PFSK-1 (cell line): Measurements from ENCODE around the gene PRKAR1A.

Experiments used
- FOXP2 ChIP-seq: optimal IDR thresholded peaks from 2 replicates; pipeline ENCODE3; 2011; ENCODE audit warnings: borderline replicate concordance, control low read depth, inconsistent platforms; ENCODE audit not compliant: insufficient read depth; ENCODE audit errors: extremely low read length, extremely low read depth
- POLR2AphosphoS5 ChIP-seq: IDR thresholded peaks from 2 replicates; pipeline ENCODE4 v1.6.1; 2012; ENCODE audit warnings: low read depth, mild to moderate bottlenecking, control low read depth, low read length, moderate library complexity
- SIN3A ChIP-seq: IDR thresholded peaks from 2 replicates; pipeline ENCODE4 v1.6.1; 2012; ENCODE audit warnings: mild to moderate bottlenecking, low read length, moderate library complexity, borderline replicate concordance; ENCODE audit not compliant: insufficient read depth
- TAF1 ChIP-seq: IDR thresholded peaks from 2 replicates; pipeline ENCODE4 v1.6.1; 2012; ENCODE audit warnings: low read length, control low read depth, borderline replicate concordance; ENCODE audit not compliant: insufficient read depth
- TF ChIP-seq, protein P1 (sequence below), 2 experiments: IDR thresholded peaks; 2 replicates each; pipeline versions ENCODE4 v1.6.1 to v1.8.0; 2011 to 2012; ENCODE audit warnings: low read depth in 2 of 2, low read length in 2 of 2, control low read depth in 1 of 2, inconsistent platforms in 1 of 2, mild to moderate bottlenecking in 1 of 2, moderate library complexity in 1 of 2; ENCODE audit not compliant: insufficient read depth in 1 of 2

PRKAR1A gene

DNA sequence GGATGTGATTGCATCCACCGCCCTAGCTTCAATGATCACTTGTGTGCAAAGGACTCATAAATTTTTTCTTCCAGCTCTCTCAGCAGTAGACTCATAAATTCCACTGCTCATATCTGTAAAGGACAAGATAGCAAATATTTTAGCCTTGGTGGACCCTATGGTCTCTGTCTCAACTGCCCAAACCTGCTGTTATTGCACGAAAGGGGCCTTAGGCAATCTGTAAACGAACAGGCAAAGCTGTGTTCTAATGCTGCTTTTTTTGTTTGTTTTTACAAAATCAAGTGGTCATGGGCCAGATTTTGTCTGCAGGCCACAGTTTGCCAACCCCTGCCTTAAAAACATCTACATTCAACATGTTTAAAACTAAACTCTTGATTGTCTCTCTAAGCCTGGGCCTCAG is 54.8 kb downstream of the PRKAR1A start:
- TF ChIP-seq FOXP2 (no peak), POLR2AphosphoS5 (no peak), SIN3A (no peak), TAF1 (no peak)
- TF ChIP-seq, protein P1, sequence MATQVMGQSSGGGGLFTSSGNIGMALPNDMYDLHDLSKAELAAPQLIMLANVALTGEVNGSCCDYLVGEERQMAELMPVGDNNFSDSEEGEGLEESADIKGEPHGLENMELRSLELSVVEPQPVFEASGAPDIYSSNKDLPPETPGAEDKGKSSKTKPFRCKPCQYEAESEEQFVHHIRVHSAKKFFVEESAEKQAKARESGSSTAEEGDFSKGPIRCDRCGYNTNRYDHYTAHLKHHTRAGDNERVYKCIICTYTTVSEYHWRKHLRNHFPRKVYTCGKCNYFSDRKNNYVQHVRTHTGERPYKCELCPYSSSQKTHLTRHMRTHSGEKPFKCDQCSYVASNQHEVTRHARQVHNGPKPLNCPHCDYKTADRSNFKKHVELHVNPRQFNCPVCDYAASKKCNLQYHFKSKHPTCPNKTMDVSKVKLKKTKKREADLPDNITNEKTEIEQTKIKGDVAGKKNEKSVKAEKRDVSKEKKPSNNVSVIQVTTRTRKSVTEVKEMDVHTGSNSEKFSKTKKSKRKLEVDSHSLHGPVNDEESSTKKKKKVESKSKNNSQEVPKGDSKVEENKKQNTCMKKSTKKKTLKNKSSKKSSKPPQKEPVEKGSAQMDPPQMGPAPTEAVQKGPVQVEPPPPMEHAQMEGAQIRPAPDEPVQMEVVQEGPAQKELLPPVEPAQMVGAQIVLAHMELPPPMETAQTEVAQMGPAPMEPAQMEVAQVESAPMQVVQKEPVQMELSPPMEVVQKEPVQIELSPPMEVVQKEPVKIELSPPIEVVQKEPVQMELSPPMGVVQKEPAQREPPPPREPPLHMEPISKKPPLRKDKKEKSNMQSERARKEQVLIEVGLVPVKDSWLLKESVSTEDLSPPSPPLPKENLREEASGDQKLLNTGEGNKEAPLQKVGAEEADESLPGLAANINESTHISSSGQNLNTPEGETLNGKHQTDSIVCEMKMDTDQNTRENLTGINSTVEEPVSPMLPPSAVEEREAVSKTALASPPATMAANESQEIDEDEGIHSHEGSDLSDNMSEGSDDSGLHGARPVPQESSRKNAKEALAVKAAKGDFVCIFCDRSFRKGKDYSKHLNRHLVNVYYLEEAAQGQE (IDR thresholded peaks at IDR 0.05; ENCODE audit: insufficient read depth in 1 of 2, low read depth in 2 of 2, low read length in 2 of 2): no peak

DNA sequence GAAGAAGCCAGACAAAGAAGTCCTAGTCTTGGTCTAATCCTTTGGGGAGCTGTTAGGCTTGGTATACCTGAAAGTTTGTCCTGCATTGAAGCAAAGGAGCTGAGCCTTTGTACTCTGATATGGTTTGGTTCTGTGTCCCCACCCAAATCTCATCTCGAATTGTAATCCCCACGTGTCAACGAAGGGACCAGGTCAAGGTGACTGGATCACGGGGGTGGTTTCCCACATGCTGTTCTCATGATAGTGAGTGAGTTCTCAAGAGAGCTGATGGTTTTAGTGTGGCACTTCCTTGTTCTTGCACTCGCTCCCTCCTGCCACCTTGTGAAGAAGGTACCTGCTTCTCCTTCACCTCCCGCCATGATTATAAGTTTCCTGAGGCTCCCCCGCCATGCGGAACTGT is 55.4 kb downstream of the PRKAR1A start:
- no peak for TF ChIP-seq FOXP2
- TF ChIP-seq POLR2AphosphoS5: no peak
- TF ChIP-seq TAF1: no peak
- no peak for TF ChIP-seq SIN3A
- TF ChIP-seq, protein P1 (IDR thresholded peaks at IDR 0.05; ENCODE audit: insufficient read depth in 1 of 2, low read depth in 2 of 2, low read length in 2 of 2): no peak

DNA sequence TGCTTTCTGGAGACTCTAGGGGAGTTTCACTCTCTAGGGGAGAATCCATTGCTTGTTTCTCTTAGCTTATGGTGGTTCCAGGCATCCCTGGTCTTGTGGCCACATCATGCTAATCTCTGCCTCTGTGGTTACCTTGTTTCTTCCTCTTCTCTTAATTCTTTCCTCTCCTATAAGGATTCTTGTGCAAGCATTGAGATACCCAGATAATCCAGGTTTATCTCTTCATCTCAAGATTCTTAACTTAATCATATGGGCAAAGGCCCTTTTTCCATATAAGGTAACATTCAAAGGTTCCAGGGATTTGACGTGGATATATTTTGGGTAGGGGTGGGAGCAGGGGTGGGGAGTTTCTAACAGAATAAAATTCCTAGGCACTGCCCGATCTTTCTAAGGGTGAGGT is 56.4 kb downstream of the PRKAR1A start:
- TF ChIP-seq TAF1 (no peak), POLR2AphosphoS5 (no peak), SIN3A (no peak), FOXP2 (no peak)
- TF ChIP-seq, protein P1 (IDR thresholded peaks at IDR 0.05; ENCODE audit: insufficient read depth in 1 of 2, low read depth in 2 of 2, low read length in 2 of 2): no peak

DNA sequence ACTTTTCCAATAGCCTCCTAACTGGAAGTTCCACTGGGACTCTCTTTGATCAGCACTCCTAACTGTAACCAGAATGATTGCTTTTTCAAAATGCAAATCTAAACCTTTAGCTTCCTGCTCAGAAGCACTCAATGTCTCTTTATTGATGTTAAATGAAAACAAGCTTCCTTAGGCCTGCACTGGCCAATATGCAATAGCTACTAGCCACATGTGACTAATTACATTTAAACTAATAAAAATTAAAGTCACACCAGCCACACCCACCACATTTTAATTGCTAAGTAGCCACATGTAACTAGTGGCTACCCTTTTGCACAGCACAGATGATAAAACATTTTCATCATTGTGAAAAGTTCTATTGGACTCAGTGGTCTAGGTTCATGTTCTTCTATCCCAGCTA is 57.1 kb downstream of the PRKAR1A start:
- TF ChIP-seq POLR2AphosphoS5 (no peak), FOXP2 (no peak), SIN3A (no peak)
- TF ChIP-seq, protein P1 (IDR thresholded peaks at IDR 0.05; ENCODE audit: insufficient read depth in 1 of 2, low read depth in 2 of 2, low read length in 2 of 2): no peak

DNA sequence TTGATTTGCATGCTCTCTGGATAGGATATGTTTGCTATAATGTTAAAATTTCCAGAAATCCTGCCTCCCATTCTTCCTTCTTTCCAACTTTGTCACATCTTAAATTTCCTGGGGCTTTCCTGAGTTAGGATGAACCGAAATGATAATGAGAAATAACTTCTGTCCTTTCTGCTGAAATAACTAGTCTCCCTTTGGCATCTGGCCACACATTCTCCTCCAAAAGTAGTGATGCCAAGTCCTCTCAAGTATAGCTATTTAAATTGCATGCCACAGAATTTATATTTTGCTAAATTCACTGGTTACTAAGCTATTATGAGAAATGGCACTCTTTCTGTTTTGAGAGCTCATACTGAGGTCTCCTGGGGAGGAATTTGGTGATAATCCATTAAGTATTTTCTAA is 58.3 kb downstream of the PRKAR1A start:
- TF ChIP-seq FOXP2 (no peak), POLR2AphosphoS5 (no peak), TAF1 (no peak)
- TF ChIP-seq, protein P1 (IDR thresholded peaks at IDR 0.05; ENCODE audit: insufficient read depth in 1 of 2, low read depth in 2 of 2, low read length in 2 of 2): no peak
